Astrocyte (in vitro differentiated cells and primary cell): Measurements from ENCODE around the gene COL28A1.

Experiments used
- CTCF ChIP-seq: IDR thresholded peaks from 2 replicates; pipeline ENCODE4 v1.5.1; 2011; ENCODE audit warnings: low read depth, mild to moderate bottlenecking, inconsistent platforms, low read length, moderate library complexity; ENCODE audit not compliant: insufficient read depth
- EZH2 ChIP-seq: IDR thresholded peaks from 2 replicates; pipeline ENCODE4 v1.6.1; 2012; ENCODE audit warnings: mild to moderate bottlenecking, low read length, inconsistent platforms; ENCODE audit not compliant: insufficient read depth

DNA sequence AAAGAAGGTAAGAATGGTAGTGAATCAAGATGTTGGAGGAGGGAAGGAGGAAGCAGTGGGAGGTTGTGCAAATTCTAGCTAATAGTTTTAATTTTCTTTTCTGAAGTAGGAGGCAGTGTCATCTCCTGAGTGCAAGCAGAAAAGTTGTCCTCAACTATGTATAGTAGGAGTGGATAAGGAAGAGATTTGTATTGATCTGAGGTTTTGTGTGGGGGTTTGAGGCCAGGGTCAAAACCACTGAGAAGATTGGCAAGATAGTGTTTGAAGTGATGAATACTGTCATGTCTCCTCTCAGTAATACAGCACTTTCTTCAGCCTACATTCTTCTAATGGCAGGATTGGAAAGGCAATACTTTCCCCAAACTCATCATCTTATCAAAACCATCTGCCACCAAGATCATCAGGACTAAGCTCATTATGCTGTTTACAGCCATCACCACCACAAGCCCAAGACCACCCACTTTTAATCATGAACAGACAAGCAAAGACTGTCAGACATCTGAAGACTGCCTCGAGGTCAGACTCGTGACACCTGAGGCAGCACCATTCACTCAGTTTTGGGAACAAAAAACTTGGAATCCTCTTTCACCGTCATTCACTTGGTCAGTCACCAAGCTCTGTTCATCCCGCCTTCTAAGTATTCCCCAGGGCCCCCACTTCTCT lies 29.5 kb upstream of the COL28A1 start:
- TF ChIP-seq EZH2 (no peak), CTCF (no peak)
